Breast epithelium (tissue), 3 donors: ENCODE measurements around the gene HS6ST3.

Experiments used
- POLR2A ChIP-seq: fragments of 450-650 bp; IDR thresholded peaks from one replicate; pipeline ENCODE4 v1.6.1; 2016; ENCODE audit warnings: antibody characterized with exemption, mild to moderate bottlenecking, moderate library complexity
- POLR2AphosphoS5 ChIP-seq, 3 donors: sonication (generic); formaldehyde crosslinking; IDR thresholded peaks; one replicate each; pipeline ENCODE4 v1.6.1; 2017; ENCODE audit warnings: antibody characterized with exemption in 3 of 3
- TF ChIP-seq, protein P1 (sequence below), 3 donors: fragments of 450-650 bp; IDR thresholded peaks; one replicate each; pipeline ENCODE4 v1.5.1; 2016 to 2017; ENCODE audit warnings: antibody characterized with exemption in 3 of 3, mild to moderate bottlenecking in 3 of 3, moderate library complexity in 3 of 3

DNA sequence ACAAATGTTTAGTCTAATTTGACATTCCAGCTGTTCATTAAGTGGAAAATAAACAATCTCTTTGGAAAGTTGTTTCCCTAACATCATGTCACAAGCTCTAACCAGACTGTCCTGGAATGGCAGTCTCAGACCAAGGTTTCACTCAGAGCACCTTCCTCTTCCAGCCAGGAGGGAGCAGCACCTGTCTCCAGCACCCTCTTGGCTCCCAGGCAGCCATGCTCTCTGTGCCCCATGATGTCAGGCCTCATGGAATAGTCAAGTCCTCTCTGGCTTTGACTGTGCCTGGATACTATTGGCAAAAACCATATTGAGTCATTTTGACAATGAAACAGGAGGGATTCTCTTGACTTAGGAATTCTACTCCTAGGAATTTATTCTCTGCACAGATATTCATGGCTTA, 733.0 kb downstream of the HS6ST3 start:
- TF ChIP-seq, protein P1, sequence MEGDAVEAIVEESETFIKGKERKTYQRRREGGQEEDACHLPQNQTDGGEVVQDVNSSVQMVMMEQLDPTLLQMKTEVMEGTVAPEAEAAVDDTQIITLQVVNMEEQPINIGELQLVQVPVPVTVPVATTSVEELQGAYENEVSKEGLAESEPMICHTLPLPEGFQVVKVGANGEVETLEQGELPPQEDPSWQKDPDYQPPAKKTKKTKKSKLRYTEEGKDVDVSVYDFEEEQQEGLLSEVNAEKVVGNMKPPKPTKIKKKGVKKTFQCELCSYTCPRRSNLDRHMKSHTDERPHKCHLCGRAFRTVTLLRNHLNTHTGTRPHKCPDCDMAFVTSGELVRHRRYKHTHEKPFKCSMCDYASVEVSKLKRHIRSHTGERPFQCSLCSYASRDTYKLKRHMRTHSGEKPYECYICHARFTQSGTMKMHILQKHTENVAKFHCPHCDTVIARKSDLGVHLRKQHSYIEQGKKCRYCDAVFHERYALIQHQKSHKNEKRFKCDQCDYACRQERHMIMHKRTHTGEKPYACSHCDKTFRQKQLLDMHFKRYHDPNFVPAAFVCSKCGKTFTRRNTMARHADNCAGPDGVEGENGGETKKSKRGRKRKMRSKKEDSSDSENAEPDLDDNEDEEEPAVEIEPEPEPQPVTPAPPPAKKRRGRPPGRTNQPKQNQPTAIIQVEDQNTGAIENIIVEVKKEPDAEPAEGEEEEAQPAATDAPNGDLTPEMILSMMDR (IDR thresholded peaks at IDR 0.05), result no peak
- no peak for TF ChIP-seq POLR2A
- no peak for TF ChIP-seq POLR2AphosphoS5 (IDR thresholded peaks at IDR 0.05)
